Upper lobe of left lung (tissue), 4 donors: Measurements from ENCODE around the gene ZC3H7A.

ENCODE experiments used
- EP300 ChIP-seq, 4 donors: sonication (generic); formaldehyde crosslinking; IDR thresholded peaks; one replicate each; pipeline ENCODE4 v1.5.1; 2017; ENCODE audit warnings: antibody characterized with exemption in 4 of 4, control low read depth in 2 of 4
- POLR2A ChIP-seq, 4 donors: fragments of 450-650 bp; IDR thresholded peaks; one replicate each; pipeline ENCODE4 v1.5.1; 2016 to 2017; ENCODE audit warnings: antibody characterized with exemption in 4 of 4, mild to moderate bottlenecking in 2 of 4
- POLR2AphosphoS5 ChIP-seq, 2 donors: sonication (generic); formaldehyde crosslinking; IDR thresholded peaks; one replicate each; pipeline ENCODE4 v1.5.1; 2017; ENCODE audit warnings: antibody characterized with exemption in 2 of 2
- TF ChIP-seq, protein P1 (sequence below), 6 experiments: fragments of 450-650 bp in 4 of 6; fragments of 200-600 bp in 2 of 6; sonication (generic) in 2 of 6; IDR thresholded peaks; one replicate each; pipeline ENCODE4 v1.5.1; 2016 to 2019; ENCODE audit warnings: antibody characterized with exemption in 6 of 6

DNA sequence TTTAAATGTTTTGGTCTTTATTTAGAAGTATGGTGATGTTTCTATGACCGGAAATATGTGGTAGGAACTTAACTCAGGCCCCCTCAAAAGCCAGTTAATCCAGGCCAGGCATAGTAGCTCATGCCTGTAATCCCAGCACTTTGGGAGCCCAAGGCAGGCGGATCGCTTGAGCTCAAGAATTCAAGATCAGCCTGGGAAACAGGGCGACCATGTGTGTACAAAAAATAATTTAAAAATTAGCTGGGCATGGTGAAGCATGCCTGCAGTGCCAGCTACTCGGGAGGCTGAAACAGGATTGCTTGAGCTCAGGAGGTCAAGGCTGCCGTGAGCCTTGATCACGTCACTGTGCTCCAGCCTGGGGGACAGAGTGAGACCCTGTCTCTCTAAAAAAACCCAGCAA is 44.0 kb upstream of the ZC3H7A start:
- TF ChIP-seq, protein P1, sequence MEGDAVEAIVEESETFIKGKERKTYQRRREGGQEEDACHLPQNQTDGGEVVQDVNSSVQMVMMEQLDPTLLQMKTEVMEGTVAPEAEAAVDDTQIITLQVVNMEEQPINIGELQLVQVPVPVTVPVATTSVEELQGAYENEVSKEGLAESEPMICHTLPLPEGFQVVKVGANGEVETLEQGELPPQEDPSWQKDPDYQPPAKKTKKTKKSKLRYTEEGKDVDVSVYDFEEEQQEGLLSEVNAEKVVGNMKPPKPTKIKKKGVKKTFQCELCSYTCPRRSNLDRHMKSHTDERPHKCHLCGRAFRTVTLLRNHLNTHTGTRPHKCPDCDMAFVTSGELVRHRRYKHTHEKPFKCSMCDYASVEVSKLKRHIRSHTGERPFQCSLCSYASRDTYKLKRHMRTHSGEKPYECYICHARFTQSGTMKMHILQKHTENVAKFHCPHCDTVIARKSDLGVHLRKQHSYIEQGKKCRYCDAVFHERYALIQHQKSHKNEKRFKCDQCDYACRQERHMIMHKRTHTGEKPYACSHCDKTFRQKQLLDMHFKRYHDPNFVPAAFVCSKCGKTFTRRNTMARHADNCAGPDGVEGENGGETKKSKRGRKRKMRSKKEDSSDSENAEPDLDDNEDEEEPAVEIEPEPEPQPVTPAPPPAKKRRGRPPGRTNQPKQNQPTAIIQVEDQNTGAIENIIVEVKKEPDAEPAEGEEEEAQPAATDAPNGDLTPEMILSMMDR (IDR thresholded peaks at IDR 0.05), result no peak
- TF ChIP-seq POLR2A (IDR thresholded peaks at IDR 0.05), result no peak
- TF ChIP-seq EP300 (IDR thresholded peaks at IDR 0.05), result no peak
- TF ChIP-seq POLR2AphosphoS5 (IDR thresholded peaks at IDR 0.05), result no peak
